PC-9 (cell line): ENCODE data around the gene SLC17A7. TPM values are rescaled to one million over a fixed set of nuclear protein-coding genes. Genes with fewer than 3 reads are reported as not detected.
"Not testable (repeated sequence)": the region's sequence is repeated elsewhere in the genome, so short reads cannot be mapped to it uniquely, and the experiment has no call there.

Source experiments
- BruUV-seq: library from RNA; stranded (reverse); fragments of 400-500 nt; replicated peaks from 2 replicates; lab custom pipeline; 2021; lab: Mats Ljungman, UMichigan
- CTCF ChIA-PET: fragments of 300-600 bp; sonication (Branson Sonifier 250); formaldehyde crosslinking; loops from one replicate; lab custom pipeline; 2022; ENCODE audit warnings: antibody characterized with exemption; lab: Charles Lee
- POLR2A ChIA-PET: fragments of 300-600 bp; sonication (Branson Sonifier 250); formaldehyde crosslinking; loops from one replicate; lab custom pipeline; 2022; ENCODE audit warnings: antibody characterized with exemption; ENCODE audit not compliant: unreplicated experiment; lab: Charles Lee
- DNase-seq, 2 experiments: peaks; one replicate each; pipeline versions ENCODE4 v3.0.0 to v3.0.0-alpha.2; 2015 to 2022; ENCODE audit warnings: mixed read lengths in 1 of 2
- H2AFZ ChIP-seq: fragments of 200-600 bp; sonication (generic); 2 replicates; pipeline ENCODE4 v1.8.1; 2017; ENCODE audit warnings: antibody characterized with exemption
- H3F3A ChIP-seq: fragments of 200-600 bp; sonication (generic); 2 replicates; pipeline ENCODE4 v1.8.1; 2017; ENCODE audit warnings: antibody characterized with exemption, mild to moderate bottlenecking, low read depth; ENCODE audit not compliant: insufficient read depth
- H3K27ac ChIP-seq: fragments of 200-600 bp; sonication (generic); 2 replicates; pipeline ENCODE4 v1.6.1; 2016; ENCODE audit warnings: mixed run types
- H3K27me3 ChIP-seq: fragments of 200-600 bp; sonication (generic); 2 replicates; pipeline ENCODE4 v1.6.1; 2016; ENCODE audit warnings: low read depth, mixed run types; ENCODE audit not compliant: insufficient read depth
- H3K36me3 ChIP-seq: fragments of 200-600 bp; sonication (generic); 2 replicates; pipeline ENCODE4 v1.6.1; 2016; ENCODE audit warnings: low read depth, mixed run types
- H3K4me1 ChIP-seq: fragments of 200-600 bp; sonication (generic); replicated peaks from 2 replicates; pipeline ENCODE4 v1.6.1; 2016; ENCODE audit warnings: mixed run types; ENCODE audit not compliant: insufficient read depth
- H3K4me2 ChIP-seq: fragments of 200-600 bp; sonication (generic); 2 replicates; pipeline ENCODE4 v1.6.1; 2017; ENCODE audit warnings: mixed run types
- H3K4me3 ChIP-seq: fragments of 200-600 bp; sonication (generic); 2 replicates; pipeline ENCODE4 v1.6.1; 2016; ENCODE audit warnings: mixed run types
- H3K79me2 ChIP-seq: fragments of 200-600 bp; sonication (generic); 2 replicates; pipeline ENCODE4 v1.6.1; 2017; ENCODE audit warnings: low read depth, mixed run types
- H3K9me2 ChIP-seq: fragments of 200-600 bp; sonication (generic); 2 replicates; pipeline ENCODE4 v1.8.1; 2017; ENCODE audit warnings: mild to moderate bottlenecking; ENCODE audit not compliant: insufficient read depth
- H3K9me3 ChIP-seq: fragments of 200-600 bp; sonication (generic); 2 replicates; pipeline ENCODE4 v1.8.1; 2016; ENCODE audit warnings: low read depth; ENCODE audit not compliant: insufficient read depth
- H4K20me1 ChIP-seq: fragments of 200-600 bp; sonication (generic); 2 replicates; pipeline ENCODE4 v1.8.1; 2017; ENCODE audit not compliant: insufficient read depth
- CTCF ChIP-seq: fragments of 200-600 bp; sonication (generic); conservative IDR thresholded peaks from 2 replicates; pipeline ENCODE4 v1.6.1; 2017; ENCODE audit warnings: mixed run types, antibody characterized with exemption, mild to moderate bottlenecking, moderate library complexity
- EZH2 ChIP-seq: fragments of 200-600 bp; sonication (generic); IDR thresholded peaks from 2 replicates; pipeline ENCODE4 v1.8.0; 2017; ENCODE audit warnings: antibody characterized with exemption, low read depth
- intact Hi-C: fragments of 100-400 bp; cut with micrococcal nuclease; formaldehyde crosslinking; loops from one replicate; pipeline ENCODE4 v1.10.0; 2022; ENCODE audit not compliant: unreplicated experiment
- total RNA-seq: library from RNA; stranded (reverse); gene quantifications from 2 replicates; pipeline ENCODE4 v1.2.3, GENCODE V29; 2021

The SLC17A7 gene
- total RNA-seq, 1 experiment from 2014 or later: 0.68 TPM

- H3K27me3 ChIP-seq: no peaks in the 10 kb centered on the region
- H3K9me3 ChIP-seq: no peaks in the 10 kb centered on the region
- BruUV-seq: no TSS peak
- peaks cover 4% of the 10 kb centered on the region for H3K36me3 ChIP-seq
- no peaks in the 10 kb centered on the region for H4K20me1 ChIP-seq
- no peak for TF ChIP-seq EZH2
- TF ChIP-seq CTCF: no peak
- H3K4me3 ChIP-seq: no peak overlapping the region
- H3K9me2 ChIP-seq: no peaks in the 10 kb centered on the region
- no peak overlapping the region for H3K27ac ChIP-seq
- H3K4me2 ChIP-seq: no peak overlapping the region
- no peak overlapping the region for H2AFZ ChIP-seq
- ChIA-PET POLR2A (interaction anchor here (0.6 kb wide), 1 partner anchor 97 kb away, joined by 5 read pairs; no protein-coding TSS in a partner anchor), CTCF (no interaction called here)
- peaks cover 8% of the 10 kb centered on the region for H3F3A ChIP-seq
- H3K79me2 ChIP-seq: no peaks in the 10 kb centered on the region
- intact Hi-C loops: no loop called here
- no peak for DNase-seq
- H3K4me1 ChIP-seq: no peaks in the 10 kb centered on the region
Observed at GRCh38 chr19:49462492-49462891, 21.2 kb upstream of the SLC17A7 start.

- Histone ChIP-seq H3K4me3 (no peak overlapping the region), H3K36me3 (peaks cover 4% of the 10 kb centered on the region), H3K27me3 (no peaks in the 10 kb centered on the region), H2AFZ (no peak overlapping the region), H3K27ac (no peak overlapping the region), H3K79me2 (no peaks in the 10 kb centered on the region), H3F3A (peaks cover 8% of the 10 kb centered on the region), H3K4me2 (no peak overlapping the region), H3K9me3 (no peaks in the 10 kb centered on the region), H4K20me1 (no peaks in the 10 kb centered on the region), H3K4me1 (no peaks in the 10 kb centered on the region), H3K9me2 (no peaks in the 10 kb centered on the region)
- no peak for DNase-seq
- POLR2A ChIA-PET: no interaction called here
- no TSS peak for BruUV-seq
- TF ChIP-seq EZH2 (no peak), CTCF (no peak)
- intact Hi-C loops: no loop called here
- CTCF ChIA-PET: no interaction called here
Observed at GRCh38 chr19:49461656-49462055, 20.3 kb upstream of the SLC17A7 start.

- H3K4me2 ChIP-seq, H3K9me2 ChIP-seq, H4K20me1 ChIP-seq, CTCF ChIA-PET, H3K27ac ChIP-seq, H3K36me3 ChIP-seq, H3K4me1 ChIP-seq, DNase-seq, H2AFZ ChIP-seq, intact Hi-C loops, POLR2A ChIA-PET, BruUV-seq, H3K27me3 ChIP-seq, H3K79me2 ChIP-seq, H3K9me3 ChIP-seq, H3K4me3 ChIP-seq: not testable (repeated sequence)
- H3F3A ChIP-seq: peaks cover 10% of the 10 kb centered on the region
Observed at GRCh38 chr19:49461130-49461529, 19.8 kb upstream of the SLC17A7 start.

GRCh38 chr19:49459388-49459787, 18.1 kb upstream of the SLC17A7 start:
- no peaks in the 10 kb centered on the region for H4K20me1 ChIP-seq
- peaks cover 19% of the 10 kb centered on the region for H3F3A ChIP-seq
- H3K9me3 ChIP-seq: no peaks in the 10 kb centered on the region
- intact Hi-C loops: no loop called here
- H3K79me2 ChIP-seq: peaks cover 18% of the 10 kb centered on the region
- no peak overlapping the region for H3K27ac ChIP-seq
- no peaks in the 10 kb centered on the region for H3K27me3 ChIP-seq
- TF ChIP-seq EZH2: no peak
- no peak for TF ChIP-seq CTCF
- peaks cover 2% of the 10 kb centered on the region for H3K4me1 ChIP-seq
- no peak overlapping the region for H3K4me2 ChIP-seq
- ChIA-PET CTCF (no interaction called here), POLR2A (no interaction called here)
- no TSS peak for BruUV-seq
- no peaks in the 10 kb centered on the region for H3K9me2 ChIP-seq
- H2AFZ ChIP-seq: no peak overlapping the region
- DNase-seq: no peak
- peaks cover 8% of the 10 kb centered on the region for H3K36me3 ChIP-seq
- no peak overlapping the region for H3K4me3 ChIP-seq
